ENCODE results near the gene ELANE. TPM values are rescaled to one million over a fixed set of nuclear protein-coding genes. Genes with fewer than 3 reads are reported as not detected.

ELANE gene
- total and polyA plus RNA-seq, 4 donors = 0.17 to 37.4 (median 1.8) TPM

DNA sequence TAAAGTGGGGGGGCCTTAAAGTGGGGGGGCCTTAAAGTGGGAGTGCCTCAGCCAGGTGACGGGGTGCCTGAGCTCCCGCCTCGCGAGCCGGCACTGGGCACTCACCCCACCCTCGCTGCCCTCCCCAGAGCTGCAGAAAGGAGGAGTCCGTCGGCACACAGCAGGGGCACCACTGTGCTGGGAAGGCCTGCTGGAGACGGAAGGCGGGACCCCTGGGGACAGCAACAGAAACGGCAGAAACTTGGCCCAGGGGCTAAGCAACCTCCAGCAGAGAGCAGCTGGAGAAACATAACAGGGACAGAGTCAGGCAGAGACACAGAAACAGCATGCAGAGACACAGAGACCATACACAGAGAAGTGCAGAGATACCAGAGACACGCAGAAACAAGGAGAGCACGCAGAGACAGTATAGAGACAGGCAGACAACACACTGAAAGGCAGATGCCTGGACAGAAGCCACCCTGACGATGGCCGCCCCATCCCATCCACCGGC lies 15.2 kb downstream of the ELANE start:
- peaks cover 0 to 32% (median 9%) of the 10 kb centered on the region in 4 donors for H3K36me3 ChIP-seq (ENCODE audit: control insufficient read depth in 4 of 4, insufficient read depth in 3 of 4, low read depth in 1 of 4, low read length in 3 of 4)
- H3K27me3 ChIP-seq (ENCODE audit: control insufficient read depth in 4 of 4, insufficient read depth in 4 of 4, low read length in 3 of 4) = no peaks in the 10 kb centered on the region
- H3K4me1 ChIP-seq (ENCODE audit: control insufficient read depth in 4 of 4, insufficient read depth in 4 of 4, low read length in 3 of 4) = peaks cover 0 to 13% (median 6%) of the 10 kb centered on the region in 4 donors
- H3K9ac ChIP-seq (ENCODE audit: low read depth in 1 of 2, low read length in 2 of 2) = no peak overlapping the region
- WGBS = 89% methylated on average over 16 of the region's 16 CpGs
- no peak for DNase-seq (ENCODE audit: low spot score)
- TF ChIP-seq GABPA (IDR thresholded peaks at IDR 0.05 in 1 of 2, conservative IDR thresholded peaks at IDR 0.05 in 1 of 2) (no peak), RXRA (IDR thresholded peaks at IDR 0.05) (no peak), NR2F2 (IDR thresholded peaks at IDR 0.05) (no peak), RAD21 (IDR thresholded peaks at IDR 0.05) (no peak), SP1 (IDR thresholded peaks at IDR 0.05) (no peak), YY1 (IDR thresholded peaks at IDR 0.05) (no peak), JUND (IDR thresholded peaks at IDR 0.05) (no peak), FOXA2 (IDR thresholded peaks at IDR 0.05) (no peak), HNF4A (conservative IDR thresholded peaks at IDR 0.05) (no peak), TAF1 (conservative IDR thresholded peaks at IDR 0.05) (no peak)
- TF ChIP-seq, protein P1, sequence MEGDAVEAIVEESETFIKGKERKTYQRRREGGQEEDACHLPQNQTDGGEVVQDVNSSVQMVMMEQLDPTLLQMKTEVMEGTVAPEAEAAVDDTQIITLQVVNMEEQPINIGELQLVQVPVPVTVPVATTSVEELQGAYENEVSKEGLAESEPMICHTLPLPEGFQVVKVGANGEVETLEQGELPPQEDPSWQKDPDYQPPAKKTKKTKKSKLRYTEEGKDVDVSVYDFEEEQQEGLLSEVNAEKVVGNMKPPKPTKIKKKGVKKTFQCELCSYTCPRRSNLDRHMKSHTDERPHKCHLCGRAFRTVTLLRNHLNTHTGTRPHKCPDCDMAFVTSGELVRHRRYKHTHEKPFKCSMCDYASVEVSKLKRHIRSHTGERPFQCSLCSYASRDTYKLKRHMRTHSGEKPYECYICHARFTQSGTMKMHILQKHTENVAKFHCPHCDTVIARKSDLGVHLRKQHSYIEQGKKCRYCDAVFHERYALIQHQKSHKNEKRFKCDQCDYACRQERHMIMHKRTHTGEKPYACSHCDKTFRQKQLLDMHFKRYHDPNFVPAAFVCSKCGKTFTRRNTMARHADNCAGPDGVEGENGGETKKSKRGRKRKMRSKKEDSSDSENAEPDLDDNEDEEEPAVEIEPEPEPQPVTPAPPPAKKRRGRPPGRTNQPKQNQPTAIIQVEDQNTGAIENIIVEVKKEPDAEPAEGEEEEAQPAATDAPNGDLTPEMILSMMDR (IDR thresholded peaks at IDR 0.05; ENCODE audit: low read depth, low read length, missing input control) = no peak
- TF ChIP-seq, protein P2, sequence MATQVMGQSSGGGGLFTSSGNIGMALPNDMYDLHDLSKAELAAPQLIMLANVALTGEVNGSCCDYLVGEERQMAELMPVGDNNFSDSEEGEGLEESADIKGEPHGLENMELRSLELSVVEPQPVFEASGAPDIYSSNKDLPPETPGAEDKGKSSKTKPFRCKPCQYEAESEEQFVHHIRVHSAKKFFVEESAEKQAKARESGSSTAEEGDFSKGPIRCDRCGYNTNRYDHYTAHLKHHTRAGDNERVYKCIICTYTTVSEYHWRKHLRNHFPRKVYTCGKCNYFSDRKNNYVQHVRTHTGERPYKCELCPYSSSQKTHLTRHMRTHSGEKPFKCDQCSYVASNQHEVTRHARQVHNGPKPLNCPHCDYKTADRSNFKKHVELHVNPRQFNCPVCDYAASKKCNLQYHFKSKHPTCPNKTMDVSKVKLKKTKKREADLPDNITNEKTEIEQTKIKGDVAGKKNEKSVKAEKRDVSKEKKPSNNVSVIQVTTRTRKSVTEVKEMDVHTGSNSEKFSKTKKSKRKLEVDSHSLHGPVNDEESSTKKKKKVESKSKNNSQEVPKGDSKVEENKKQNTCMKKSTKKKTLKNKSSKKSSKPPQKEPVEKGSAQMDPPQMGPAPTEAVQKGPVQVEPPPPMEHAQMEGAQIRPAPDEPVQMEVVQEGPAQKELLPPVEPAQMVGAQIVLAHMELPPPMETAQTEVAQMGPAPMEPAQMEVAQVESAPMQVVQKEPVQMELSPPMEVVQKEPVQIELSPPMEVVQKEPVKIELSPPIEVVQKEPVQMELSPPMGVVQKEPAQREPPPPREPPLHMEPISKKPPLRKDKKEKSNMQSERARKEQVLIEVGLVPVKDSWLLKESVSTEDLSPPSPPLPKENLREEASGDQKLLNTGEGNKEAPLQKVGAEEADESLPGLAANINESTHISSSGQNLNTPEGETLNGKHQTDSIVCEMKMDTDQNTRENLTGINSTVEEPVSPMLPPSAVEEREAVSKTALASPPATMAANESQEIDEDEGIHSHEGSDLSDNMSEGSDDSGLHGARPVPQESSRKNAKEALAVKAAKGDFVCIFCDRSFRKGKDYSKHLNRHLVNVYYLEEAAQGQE (IDR thresholded peaks at IDR 0.05) = no peak
- TF ChIP-seq, protein P3, sequence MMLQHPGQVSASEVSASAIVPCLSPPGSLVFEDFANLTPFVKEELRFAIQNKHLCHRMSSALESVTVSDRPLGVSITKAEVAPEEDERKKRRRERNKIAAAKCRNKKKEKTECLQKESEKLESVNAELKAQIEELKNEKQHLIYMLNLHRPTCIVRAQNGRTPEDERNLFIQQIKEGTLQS (IDR thresholded peaks at IDR 0.05) = no peak
- TF ChIP-seq, protein P4, sequence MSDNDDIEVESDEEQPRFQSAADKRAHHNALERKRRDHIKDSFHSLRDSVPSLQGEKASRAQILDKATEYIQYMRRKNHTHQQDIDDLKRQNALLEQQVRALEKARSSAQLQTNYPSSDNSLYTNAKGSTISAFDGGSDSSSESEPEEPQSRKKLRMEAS (IDR thresholded peaks at IDR 0.05) = no peak
- no peak overlapping the region for H3K4me3 ChIP-seq (ENCODE audit: low read depth in 1 of 3, low read length in 3 of 3)
- no peak overlapping the region for H3K27ac ChIP-seq (ENCODE audit: low read depth in 1 of 2, low read length in 2 of 2)
- no peaks in the 10 kb centered on the region for H3K9me3 ChIP-seq (ENCODE audit: control insufficient read depth in 4 of 4, low read length in 3 of 4)

DNA sequence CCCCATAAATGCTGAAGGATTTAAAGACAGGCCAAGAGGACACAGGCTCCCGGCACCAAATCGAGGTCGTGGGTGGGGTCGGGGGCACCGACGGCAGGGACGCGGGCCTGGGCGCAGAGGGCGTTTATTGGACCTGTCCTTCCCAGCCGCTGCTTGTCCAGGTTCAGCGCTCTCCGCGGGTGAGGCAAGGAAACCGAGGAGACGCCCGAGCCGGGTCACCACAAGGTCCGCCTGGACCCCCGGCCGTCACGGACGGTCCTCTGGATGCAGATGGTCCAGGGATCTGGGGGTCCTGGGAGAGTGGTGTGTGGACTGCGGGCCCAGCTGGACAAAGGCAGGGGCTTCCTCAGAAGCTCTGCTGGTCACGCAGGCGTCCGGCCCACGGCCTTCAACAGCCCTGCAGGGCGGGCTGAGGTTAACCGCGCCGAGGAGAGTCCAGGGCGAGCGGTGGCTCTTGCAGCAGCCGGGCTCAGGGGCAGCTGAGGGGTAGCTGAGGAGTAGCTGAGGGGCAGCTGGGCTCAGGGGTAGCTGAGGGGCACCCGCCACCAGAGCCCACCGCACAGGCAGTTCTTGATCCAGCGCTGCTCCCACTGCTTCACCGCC lies 15.9 kb downstream of the ELANE start:
- TF ChIP-seq, protein P3 (IDR thresholded peaks at IDR 0.05) = no peak
- TF ChIP-seq, protein P5, sequence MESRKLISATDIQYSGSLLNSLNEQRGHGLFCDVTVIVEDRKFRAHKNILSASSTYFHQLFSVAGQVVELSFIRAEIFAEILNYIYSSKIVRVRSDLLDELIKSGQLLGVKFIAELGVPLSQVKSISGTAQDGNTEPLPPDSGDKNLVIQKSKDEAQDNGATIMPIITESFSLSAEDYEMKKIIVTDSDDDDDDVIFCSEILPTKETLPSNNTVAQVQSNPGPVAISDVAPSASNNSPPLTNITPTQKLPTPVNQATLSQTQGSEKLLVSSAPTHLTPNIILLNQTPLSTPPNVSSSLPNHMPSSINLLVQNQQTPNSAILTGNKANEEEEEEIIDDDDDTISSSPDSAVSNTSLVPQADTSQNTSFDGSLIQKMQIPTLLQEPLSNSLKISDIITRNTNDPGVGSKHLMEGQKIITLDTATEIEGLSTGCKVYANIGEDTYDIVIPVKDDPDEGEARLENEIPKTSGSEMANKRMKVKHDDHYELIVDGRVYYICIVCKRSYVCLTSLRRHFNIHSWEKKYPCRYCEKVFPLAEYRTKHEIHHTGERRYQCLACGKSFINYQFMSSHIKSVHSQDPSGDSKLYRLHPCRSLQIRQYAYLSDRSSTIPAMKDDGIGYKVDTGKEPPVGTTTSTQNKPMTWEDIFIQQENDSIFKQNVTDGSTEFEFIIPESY (IDR thresholded peaks at IDR 0.05) = no peak
- no peak for TF ChIP-seq RXRA (IDR thresholded peaks at IDR 0.05)
- no peak for TF ChIP-seq YY1 (IDR thresholded peaks at IDR 0.05)
- TF ChIP-seq HNF4G (IDR thresholded peaks at IDR 0.05) = no peak
- no peak for TF ChIP-seq HNF4A (conservative IDR thresholded peaks at IDR 0.05)
- TF ChIP-seq FOXA1 (IDR thresholded peaks at IDR 0.05) = no peak
- no peak for TF ChIP-seq NR2F2 (IDR thresholded peaks at IDR 0.05)
- no peak for TF ChIP-seq TAF1 (conservative IDR thresholded peaks at IDR 0.05)
- no peak for TF ChIP-seq SP1 (IDR thresholded peaks at IDR 0.05)
- peaks cover 0 to 9% (median 3%) of the 10 kb centered on the region in 4 donors for H3K4me1 ChIP-seq (ENCODE audit: control insufficient read depth in 4 of 4, insufficient read depth in 4 of 4, low read length in 3 of 4)
- H3K27ac ChIP-seq (ENCODE audit: low read depth in 1 of 2, low read length in 2 of 2) = no peak overlapping the region
- H3K36me3 ChIP-seq (ENCODE audit: control insufficient read depth in 4 of 4, insufficient read depth in 3 of 4, low read depth in 1 of 4, low read length in 3 of 4) = peaks cover 0 to 32% (median 9%) of the 10 kb centered on the region in 4 donors
- 96% methylated on average over 39 of the region's 39 CpGs for WGBS
- H3K27me3 ChIP-seq (ENCODE audit: control insufficient read depth in 4 of 4, insufficient read depth in 4 of 4, low read length in 3 of 4) = no peaks in the 10 kb centered on the region
- no peak for DNase-seq (ENCODE audit: low spot score)
- H3K4me3 ChIP-seq (ENCODE audit: low read depth in 1 of 3, low read length in 3 of 3) = no peak overlapping the region
- no peak overlapping the region for H3K9ac ChIP-seq (ENCODE audit: low read depth in 1 of 2, low read length in 2 of 2)
- no peaks in the 10 kb centered on the region for H3K9me3 ChIP-seq (ENCODE audit: control insufficient read depth in 4 of 4, low read length in 3 of 4)
